Measurements from ENCODE around the gene EHBP1.

The EHBP1 gene

DNA sequence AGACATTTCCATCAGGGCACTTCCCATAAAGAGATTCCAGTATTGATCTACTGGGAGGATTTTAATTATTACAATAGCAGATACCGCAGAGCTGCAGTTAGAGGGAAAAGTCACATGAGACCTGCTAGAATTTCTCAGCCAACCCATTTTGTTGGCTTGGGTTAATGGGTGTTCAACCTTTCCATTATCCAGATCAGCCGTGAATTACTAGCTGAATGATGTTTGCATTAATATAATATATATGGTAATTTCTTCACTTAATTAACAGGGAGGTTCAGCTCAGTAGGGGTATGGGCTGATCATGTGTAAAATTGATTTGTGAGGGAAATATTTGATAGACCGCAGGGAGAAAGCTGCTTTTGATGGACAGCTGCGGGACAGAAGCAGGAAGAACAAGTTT, 288.7 kb downstream of the EHBP1 start:
- WGBS (ENCODE audit: extremely low coverage, insufficient coverage, insufficient read length) = no CpG with 5 or more reads among the region's 4 CpGs
- H3K9ac ChIP-seq (ENCODE audit: low read length) = no peak overlapping the region
- H3K79me2 ChIP-seq (ENCODE audit: control insufficient read depth, insufficient read depth, low read length, poor library complexity) = no peaks in the 10 kb centered on the region
- no peaks in the 10 kb centered on the region for H3K79me1 ChIP-seq (ENCODE audit: low read length)
- no peak overlapping the region for H4K12ac ChIP-seq (ENCODE audit: low read depth, low read length)
- no peak overlapping the region for H3K23ac ChIP-seq (ENCODE audit: low read length)
- H2AK5ac ChIP-seq (ENCODE audit: low read length) = no peak overlapping the region
- H2BK5ac ChIP-seq (ENCODE audit: low read depth, low read length, poor library complexity) = no peak overlapping the region
- no peak overlapping the region for H4K8ac ChIP-seq (ENCODE audit: low read depth, low read length)
- no peak overlapping the region for H2BK120ac ChIP-seq (ENCODE audit: insufficient read depth, low read length, poor library complexity)
- H3K14ac ChIP-seq (ENCODE audit: low read length) = no peak overlapping the region
- H3K27me3 ChIP-seq (ENCODE audit: insufficient read depth, low read length) = no peaks in the 10 kb centered on the region
- no peaks in the 10 kb centered on the region for H3K9me3 ChIP-seq (ENCODE audit: insufficient read depth, low read depth, low read length)
- no peak overlapping the region for H3K4ac ChIP-seq (ENCODE audit: low read depth, low read length)
- H3K27ac ChIP-seq (ENCODE audit: low read depth, low read length) = no peak overlapping the region
- H2AFZ ChIP-seq (ENCODE audit: insufficient read depth, low read length, poor library complexity) = no peak overlapping the region
- no peak overlapping the region for H3K4me3 ChIP-seq (ENCODE audit: low read depth, low read length)
- peaks cover 7 to 9% of the 10 kb centered on the region in 2 experiments for H3K36me3 ChIP-seq (ENCODE audit: control insufficient read depth in 1 of 2, insufficient read depth in 2 of 2, low read length in 2 of 2)
- H3K4me1 ChIP-seq (ENCODE audit: control insufficient read depth in 1 of 2, insufficient read depth in 2 of 2, low read length in 2 of 2) = no peaks in the 10 kb centered on the region
- no peak overlapping the region for H4K91ac ChIP-seq (ENCODE audit: low read depth, low read length)
- no peak overlapping the region for H3K4me2 ChIP-seq (ENCODE audit: low read length)
- no peak for DNase-seq
- no peak overlapping the region for H3K18ac ChIP-seq (ENCODE audit: low read length)
- H2BK12ac ChIP-seq (ENCODE audit: low read length) = no peak overlapping the region

DNA sequence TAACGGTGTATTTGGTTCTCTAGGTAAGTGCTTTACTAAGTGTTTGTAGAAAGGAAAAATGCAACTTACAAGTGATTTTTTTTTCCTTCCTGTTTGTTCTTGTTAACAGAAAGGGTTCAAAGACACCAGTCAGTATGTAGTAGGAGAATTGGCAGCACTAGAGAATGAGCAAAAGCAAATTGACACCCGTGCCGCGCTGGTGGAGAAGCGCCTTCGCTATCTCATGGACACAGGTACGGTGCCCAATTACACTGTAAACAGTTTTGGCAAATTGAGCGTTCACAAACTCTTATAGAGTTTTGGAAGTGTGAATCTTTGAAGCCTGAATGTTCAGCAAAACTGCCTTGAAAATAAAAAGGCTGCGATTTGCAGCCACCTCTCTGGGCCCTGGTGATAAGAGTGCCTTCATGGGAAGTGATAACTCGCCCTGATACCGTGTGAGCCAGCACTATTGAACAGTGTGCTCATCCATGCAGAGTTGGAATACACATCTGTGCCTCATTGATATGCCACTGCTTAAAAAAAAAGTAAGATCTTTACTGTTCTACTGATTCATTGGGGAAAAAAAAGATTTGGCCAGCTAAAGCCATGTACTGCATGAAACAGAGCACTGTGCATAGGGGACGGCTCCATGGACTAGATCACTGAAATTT, 291.1 kb downstream of the EHBP1 start:
- no peak overlapping the region for H2BK5ac ChIP-seq (ENCODE audit: low read depth, low read length, poor library complexity)
- no peak overlapping the region for H2BK12ac ChIP-seq (ENCODE audit: low read length)
- H4K91ac ChIP-seq (ENCODE audit: low read depth, low read length) = no peak overlapping the region
- no peak overlapping the region for H4K8ac ChIP-seq (ENCODE audit: low read depth, low read length)
- no peak overlapping the region for H2AK5ac ChIP-seq (ENCODE audit: low read length)
- DNase-seq = no peak
- no peaks in the 10 kb centered on the region for H3K4me1 ChIP-seq (ENCODE audit: control insufficient read depth in 1 of 2, insufficient read depth in 2 of 2, low read length in 2 of 2)
- H3K23ac ChIP-seq (ENCODE audit: low read length) = no peak overlapping the region
- no peak overlapping the region for H3K27ac ChIP-seq (ENCODE audit: low read depth, low read length)
- no peak overlapping the region for H3K14ac ChIP-seq (ENCODE audit: low read length)
- WGBS (ENCODE audit: extremely low coverage, insufficient coverage, insufficient read length) = no CpG with 5 or more reads among the region's 12 CpGs
- H2BK120ac ChIP-seq (ENCODE audit: insufficient read depth, low read length, poor library complexity) = no peak overlapping the region
- H3K27me3 ChIP-seq (ENCODE audit: insufficient read depth, low read length) = no peaks in the 10 kb centered on the region
- H3K79me1 ChIP-seq (ENCODE audit: low read length) = no peaks in the 10 kb centered on the region
- peaks cover 4 to 7% of the 10 kb centered on the region in 2 experiments for H3K36me3 ChIP-seq (ENCODE audit: control insufficient read depth in 1 of 2, insufficient read depth in 2 of 2, low read length in 2 of 2)
- H3K79me2 ChIP-seq (ENCODE audit: control insufficient read depth, insufficient read depth, low read length, poor library complexity) = no peaks in the 10 kb centered on the region
- H2AFZ ChIP-seq (ENCODE audit: insufficient read depth, low read length, poor library complexity) = no peak overlapping the region
- H3K18ac ChIP-seq (ENCODE audit: low read length) = no peak overlapping the region
- no peak overlapping the region for H3K4ac ChIP-seq (ENCODE audit: low read depth, low read length)
- no peak overlapping the region for H4K12ac ChIP-seq (ENCODE audit: low read depth, low read length)
- no peak overlapping the region for H3K4me3 ChIP-seq (ENCODE audit: low read depth, low read length)
- H3K9ac ChIP-seq (ENCODE audit: low read length) = no peak overlapping the region
- no peaks in the 10 kb centered on the region for H3K9me3 ChIP-seq (ENCODE audit: insufficient read depth, low read depth, low read length)
- H3K4me2 ChIP-seq (ENCODE audit: low read length) = no peak overlapping the region

DNA sequence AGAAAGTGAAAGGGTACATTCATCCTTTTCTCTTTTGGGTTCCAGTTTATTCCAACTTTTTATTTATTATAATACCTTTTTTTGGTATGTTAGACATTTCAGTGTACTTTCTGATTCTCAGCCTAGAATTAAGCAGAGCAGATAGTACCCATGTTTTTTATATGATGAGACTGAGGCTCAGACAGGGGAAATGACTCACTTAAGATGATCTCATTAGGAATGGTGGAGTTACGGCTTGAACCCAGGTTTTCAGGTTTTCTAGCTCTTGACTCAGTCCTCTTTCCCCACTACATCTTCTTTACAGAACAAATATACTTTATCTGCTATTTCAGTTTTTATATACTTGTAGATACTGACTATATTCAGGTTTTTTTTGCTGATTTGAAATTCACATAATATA, 293.4 kb downstream of the EHBP1 start:
- H3K4me3 ChIP-seq (ENCODE audit: low read depth, low read length) = no peak overlapping the region
- no CpG with 5 or more reads among the region's 1 CpG for WGBS (ENCODE audit: extremely low coverage, insufficient coverage, insufficient read length)
- no peaks in the 10 kb centered on the region for H3K27me3 ChIP-seq (ENCODE audit: insufficient read depth, low read length)
- H2BK12ac ChIP-seq (ENCODE audit: low read length) = no peak overlapping the region
- H2BK5ac ChIP-seq (ENCODE audit: low read depth, low read length, poor library complexity) = no peak overlapping the region
- no peak overlapping the region for H2AK5ac ChIP-seq (ENCODE audit: low read length)
- DNase-seq = no peak
- no peaks in the 10 kb centered on the region for H3K4me1 ChIP-seq (ENCODE audit: control insufficient read depth in 1 of 2, insufficient read depth in 2 of 2, low read length in 2 of 2)
- no peak overlapping the region for H3K27ac ChIP-seq (ENCODE audit: low read depth, low read length)
- H3K9me3 ChIP-seq (ENCODE audit: insufficient read depth, low read depth, low read length) = no peaks in the 10 kb centered on the region
- H3K4me2 ChIP-seq (ENCODE audit: low read length) = no peak overlapping the region
- no peak overlapping the region for H3K14ac ChIP-seq (ENCODE audit: low read length)
- H2BK120ac ChIP-seq (ENCODE audit: insufficient read depth, low read length, poor library complexity) = no peak overlapping the region
- peaks cover 4 to 7% of the 10 kb centered on the region in 2 experiments for H3K36me3 ChIP-seq (ENCODE audit: control insufficient read depth in 1 of 2, insufficient read depth in 2 of 2, low read length in 2 of 2)
- H3K4ac ChIP-seq (ENCODE audit: low read depth, low read length) = no peak overlapping the region
- no peak overlapping the region for H4K12ac ChIP-seq (ENCODE audit: low read depth, low read length)
- H2AFZ ChIP-seq (ENCODE audit: insufficient read depth, low read length, poor library complexity) = no peak overlapping the region
- H3K23ac ChIP-seq (ENCODE audit: low read length) = no peak overlapping the region
- H4K91ac ChIP-seq (ENCODE audit: low read depth, low read length) = no peak overlapping the region
- H3K79me1 ChIP-seq (ENCODE audit: low read length) = no peaks in the 10 kb centered on the region
- H3K18ac ChIP-seq (ENCODE audit: low read length) = no peak overlapping the region
- no peak overlapping the region for H3K9ac ChIP-seq (ENCODE audit: low read length)
- H4K8ac ChIP-seq (ENCODE audit: low read depth, low read length) = no peak overlapping the region
- H3K79me2 ChIP-seq (ENCODE audit: control insufficient read depth, insufficient read depth, low read length, poor library complexity) = no peaks in the 10 kb centered on the region

DNA sequence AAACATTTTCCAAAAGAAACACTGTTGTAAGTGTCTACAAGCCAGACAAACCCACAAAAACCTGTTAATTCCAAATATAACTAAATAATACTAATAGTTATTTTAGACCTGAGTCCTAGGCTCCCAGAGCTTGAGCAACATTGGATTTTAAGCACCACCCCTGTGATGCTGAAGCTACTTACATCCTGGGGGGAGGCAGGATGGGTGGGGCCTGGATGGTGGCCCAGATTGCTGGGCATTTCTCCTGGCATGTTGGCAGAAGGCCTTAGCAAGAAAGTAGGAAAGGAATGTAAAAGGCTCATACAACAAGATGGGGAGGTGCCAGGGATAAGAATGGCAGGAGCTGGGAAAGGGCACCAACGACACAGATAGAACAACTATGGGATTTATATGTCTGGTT, 294.4 kb downstream of the EHBP1 start:
- no peaks in the 10 kb centered on the region for H3K79me2 ChIP-seq (ENCODE audit: control insufficient read depth, insufficient read depth, low read length, poor library complexity)
- no peak overlapping the region for H4K8ac ChIP-seq (ENCODE audit: low read depth, low read length)
- H3K4me1 ChIP-seq (ENCODE audit: control insufficient read depth in 1 of 2, insufficient read depth in 2 of 2, low read length in 2 of 2) = no peaks in the 10 kb centered on the region
- no peak overlapping the region for H2AK5ac ChIP-seq (ENCODE audit: low read length)
- no peak overlapping the region for H3K9ac ChIP-seq (ENCODE audit: low read length)
- no peak overlapping the region for H2BK120ac ChIP-seq (ENCODE audit: insufficient read depth, low read length, poor library complexity)
- H3K4me2 ChIP-seq (ENCODE audit: low read length) = no peak overlapping the region
- no peak overlapping the region for H4K12ac ChIP-seq (ENCODE audit: low read depth, low read length)
- no peak overlapping the region for H2AFZ ChIP-seq (ENCODE audit: insufficient read depth, low read length, poor library complexity)
- WGBS (ENCODE audit: extremely low coverage, insufficient coverage, insufficient read length) = no CpG with 5 or more reads among the region's 1 CpG
- no peak for DNase-seq
- no peak overlapping the region for H3K4me3 ChIP-seq (ENCODE audit: low read depth, low read length)
- H2BK5ac ChIP-seq (ENCODE audit: low read depth, low read length, poor library complexity) = no peak overlapping the region
- no peak overlapping the region for H2BK12ac ChIP-seq (ENCODE audit: low read length)
- H3K27ac ChIP-seq (ENCODE audit: low read depth, low read length) = no peak overlapping the region
- no peak overlapping the region for H3K18ac ChIP-seq (ENCODE audit: low read length)
- H3K23ac ChIP-seq (ENCODE audit: low read length) = no peak overlapping the region
- H3K4ac ChIP-seq (ENCODE audit: low read depth, low read length) = no peak overlapping the region
- H3K9me3 ChIP-seq (ENCODE audit: insufficient read depth, low read depth, low read length) = no peaks in the 10 kb centered on the region
- no peaks in the 10 kb centered on the region for H3K27me3 ChIP-seq (ENCODE audit: insufficient read depth, low read length)
- no peak overlapping the region for H4K91ac ChIP-seq (ENCODE audit: low read depth, low read length)
- peaks cover 4 to 7% of the 10 kb centered on the region in 2 experiments for H3K36me3 ChIP-seq (ENCODE audit: control insufficient read depth in 1 of 2, insufficient read depth in 2 of 2, low read length in 2 of 2)
- no peak overlapping the region for H3K14ac ChIP-seq (ENCODE audit: low read length)
- H3K79me1 ChIP-seq (ENCODE audit: low read length) = no peaks in the 10 kb centered on the region
